Ovary (tissue), 3 donors: ENCODE data around the gene ACACB.

ENCODE experiments used
- EP300 ChIP-seq: sonication (generic); formaldehyde crosslinking; IDR thresholded peaks from one replicate; pipeline ENCODE4 v1.6.1; 2017; ENCODE audit warnings: antibody characterized with exemption
- POLR2A ChIP-seq: fragments of 450-650 bp; IDR thresholded peaks from one replicate; pipeline ENCODE4 v1.6.1; 2017; ENCODE audit warnings: antibody characterized with exemption, mild to moderate bottlenecking, moderate library complexity
- TF ChIP-seq, protein P1 (sequence below), 3 donors: fragments of 450-650 bp in 2 of 3; fragments of 200-600 bp in 1 of 3; IDR thresholded peaks; one replicate each; pipeline versions ENCODE4 v1.5.1 to v1.8.0; 2016 to 2022; ENCODE audit warnings: antibody characterized with exemption in 3 of 3, mild to moderate bottlenecking in 1 of 3
- donor health status: DM: no; HTN: no; CAD: no.

DNA sequence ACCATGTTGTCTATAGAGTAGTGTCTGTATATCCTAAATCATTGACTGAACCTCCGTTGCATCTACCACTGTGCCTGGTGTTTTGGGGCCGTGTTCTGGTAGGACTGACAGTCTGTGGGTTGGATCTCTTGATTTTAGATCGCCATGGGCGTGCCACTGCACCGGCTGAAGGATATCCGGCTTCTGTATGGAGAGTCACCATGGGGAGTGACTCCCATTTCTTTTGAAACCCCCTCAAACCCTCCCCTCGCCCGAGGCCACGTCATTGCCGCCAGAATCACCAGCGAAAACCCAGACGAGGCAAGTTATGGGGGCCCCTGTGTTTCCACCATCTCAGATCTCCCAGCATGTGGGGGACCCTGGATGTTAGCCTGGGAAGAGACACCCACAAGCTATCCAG lies 69.1 kb downstream of the ACACB start:
- TF ChIP-seq, protein P1, sequence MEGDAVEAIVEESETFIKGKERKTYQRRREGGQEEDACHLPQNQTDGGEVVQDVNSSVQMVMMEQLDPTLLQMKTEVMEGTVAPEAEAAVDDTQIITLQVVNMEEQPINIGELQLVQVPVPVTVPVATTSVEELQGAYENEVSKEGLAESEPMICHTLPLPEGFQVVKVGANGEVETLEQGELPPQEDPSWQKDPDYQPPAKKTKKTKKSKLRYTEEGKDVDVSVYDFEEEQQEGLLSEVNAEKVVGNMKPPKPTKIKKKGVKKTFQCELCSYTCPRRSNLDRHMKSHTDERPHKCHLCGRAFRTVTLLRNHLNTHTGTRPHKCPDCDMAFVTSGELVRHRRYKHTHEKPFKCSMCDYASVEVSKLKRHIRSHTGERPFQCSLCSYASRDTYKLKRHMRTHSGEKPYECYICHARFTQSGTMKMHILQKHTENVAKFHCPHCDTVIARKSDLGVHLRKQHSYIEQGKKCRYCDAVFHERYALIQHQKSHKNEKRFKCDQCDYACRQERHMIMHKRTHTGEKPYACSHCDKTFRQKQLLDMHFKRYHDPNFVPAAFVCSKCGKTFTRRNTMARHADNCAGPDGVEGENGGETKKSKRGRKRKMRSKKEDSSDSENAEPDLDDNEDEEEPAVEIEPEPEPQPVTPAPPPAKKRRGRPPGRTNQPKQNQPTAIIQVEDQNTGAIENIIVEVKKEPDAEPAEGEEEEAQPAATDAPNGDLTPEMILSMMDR (IDR thresholded peaks at IDR 0.05) = no peak
- no peak for TF ChIP-seq POLR2A
- TF ChIP-seq EP300 = no peak
